ENCODE data around the gene PCSK7.

Gene PCSK7

GRCh38 chr11:117202386-117203068 lies 29.3 kb downstream of the PCSK7 start:
- H3K9me3 Mint-ChIP-seq = no peaks in the 10 kb centered on the region
- H3K27me3 Mint-ChIP-seq = no peaks in the 10 kb centered on the region
- no peak for DNase-seq (ENCODE audit: low spot score in 2 of 2)
- peaks cover 18% of the 10 kb centered on the region for H3K36me3 Mint-ChIP-seq
- no peak for ATAC-seq (ENCODE audit: low read depth)
- H3K4me1 Mint-ChIP-seq = peaks cover 13% of the 10 kb centered on the region
- H3K4me3 Mint-ChIP-seq = no peak overlapping the region
- H3K27ac Mint-ChIP-seq = peak overlapping the region; percentile 67

- H3K9me3 Mint-ChIP-seq = no peaks in the 10 kb centered on the region
- H3K27me3 Mint-ChIP-seq = no peaks in the 10 kb centered on the region
Observed at GRCh38 chr11:117201658-117202305, 30.1 kb downstream of the PCSK7 start.

GRCh38 chr11:117200813-117201657 lies 30.8 kb downstream of the PCSK7 start:
- Mint-ChIP-seq H3K9me3 (no peaks in the 10 kb centered on the region), H3K36me3 (peaks cover 22% of the 10 kb centered on the region), H3K4me1 (peaks cover 13% of the 10 kb centered on the region), H3K27ac (peak overlapping the region; percentile 36), H3K27me3 (no peaks in the 10 kb centered on the region), H3K4me3 (no peak overlapping the region)
- ATAC-seq (ENCODE audit: low read depth) (no peak), DNase-seq (ENCODE audit: low spot score in 2 of 2) (no peak)

More at GRCh38 chr11:117201658-117202305, 30.1 kb downstream of the PCSK7 start:
- DNase-seq (ENCODE audit: low spot score in 2 of 2) = no peak
- peaks cover 22% of the 10 kb centered on the region for H3K36me3 Mint-ChIP-seq
- no peak overlapping the region for H3K27ac Mint-ChIP-seq
- no peak overlapping the region for H3K4me3 Mint-ChIP-seq
- H3K4me1 Mint-ChIP-seq = peaks cover 13% of the 10 kb centered on the region
- no peak for ATAC-seq (ENCODE audit: low read depth)

- Mint-ChIP-seq H3K27ac (peak overlapping the region; percentile 36), H3K4me3 (no peak overlapping the region), H3K4me1 (peaks cover 16% of the 10 kb centered on the region), H3K9me3 (no peaks in the 10 kb centered on the region), H3K36me3 (peaks cover 27% of the 10 kb centered on the region), H3K27me3 (no peaks in the 10 kb centered on the region)
- no peak for ATAC-seq (ENCODE audit: low read depth)
- no peak for DNase-seq (ENCODE audit: low spot score in 2 of 2)
Observed at GRCh38 chr11:117199916-117200812, 31.7 kb downstream of the PCSK7 start.

- no peak for DNase-seq (ENCODE audit: low spot score in 2 of 2)
- peaks cover 18% of the 10 kb centered on the region for H3K4me1 Mint-ChIP-seq
- no peaks in the 10 kb centered on the region for H3K27me3 Mint-ChIP-seq
Observed at GRCh38 chr11:117199053-117199915, 32.6 kb downstream of the PCSK7 start, which contains the start of gene TAGLN. TAGLN (plus strand) TSS chr11:117199370; CDS start chr11:117203014, 3,644 bp downstream.

GRCh38 chr11:117198613-117199012 lies 33.3 kb downstream of the PCSK7 start:
- peaks cover 26% of the 10 kb centered on the region for H3K36me3 Mint-ChIP-seq
- H3K4me1 Mint-ChIP-seq = peaks cover 18% of the 10 kb centered on the region

More at GRCh38 chr11:117199053-117199915, 32.6 kb downstream of the PCSK7 start, which contains the start of gene TAGLN:
- Mint-ChIP-seq H3K4me3 (no peak within 1 kb of the TSS), H3K36me3 (peaks cover 29% of the 10 kb centered on the region), H3K9me3 (no peaks in the 10 kb centered on the region), H3K27ac (peak within 1 kb of the TSS; percentile 11)
- no peak for ATAC-seq (ENCODE audit: low read depth)

GRCh38 chr11:117197516-117198456 lies 34.1 kb downstream of the PCSK7 start:
- Mint-ChIP-seq H3K9me3 (no peaks in the 10 kb centered on the region), H3K27ac (peak overlapping the region; percentile 9)

More at GRCh38 chr11:117198613-117199012, 33.3 kb downstream of the PCSK7 start:
- no peak for ATAC-seq (ENCODE audit: low read depth)
- no peak for DNase-seq (ENCODE audit: low spot score in 2 of 2)
- Mint-ChIP-seq H3K27ac (peak overlapping the region; percentile 9), H3K9me3 (no peaks in the 10 kb centered on the region), H3K27me3 (no peaks in the 10 kb centered on the region), H3K4me3 (no peak overlapping the region)

GRCh38 chr11:117197006-117197405 lies 34.9 kb downstream of the PCSK7 start:
- Mint-ChIP-seq H3K9me3 (no peaks in the 10 kb centered on the region), H3K27ac (peak overlapping the region; percentile 18), H3K4me1 (peaks cover 20% of the 10 kb centered on the region), H3K27me3 (no peaks in the 10 kb centered on the region), H3K36me3 (peaks cover 26% of the 10 kb centered on the region), H3K4me3 (no peak overlapping the region)
- ATAC-seq (ENCODE audit: low read depth) (no peak), DNase-seq (ENCODE audit: low spot score in 2 of 2) (no peak)

More at GRCh38 chr11:117197516-117198456, 34.1 kb downstream of the PCSK7 start:
- H3K4me1 Mint-ChIP-seq = peaks cover 20% of the 10 kb centered on the region
- DNase-seq (ENCODE audit: low spot score in 2 of 2) = no peak
- ATAC-seq (ENCODE audit: low read depth) = peak; percentile 14
- H3K27me3 Mint-ChIP-seq = no peaks in the 10 kb centered on the region
- peaks cover 24% of the 10 kb centered on the region for H3K36me3 Mint-ChIP-seq
- no peak overlapping the region for H3K4me3 Mint-ChIP-seq

GRCh38 chr11:117195761-117196160 lies 36.1 kb downstream of the PCSK7 start:
- Mint-ChIP-seq H3K27ac (peak overlapping the region; percentile 18), H3K27me3 (no peaks in the 10 kb centered on the region), H3K4me1 (peaks cover 15% of the 10 kb centered on the region), H3K9me3 (no peaks in the 10 kb centered on the region), H3K36me3 (peaks cover 29% of the 10 kb centered on the region), H3K4me3 (no peak overlapping the region)
- no peak for DNase-seq (ENCODE audit: low spot score in 2 of 2)
- no peak for ATAC-seq (ENCODE audit: low read depth)

- peak overlapping the region; percentile 11 for H3K27ac Mint-ChIP-seq
- peaks cover 32% of the 10 kb centered on the region for H3K36me3 Mint-ChIP-seq
- no peak for ATAC-seq (ENCODE audit: low read depth)
- H3K4me3 Mint-ChIP-seq = no peak overlapping the region
- H3K27me3 Mint-ChIP-seq = no peaks in the 10 kb centered on the region
- peaks cover 18% of the 10 kb centered on the region for H3K4me1 Mint-ChIP-seq
- no peaks in the 10 kb centered on the region for H3K9me3 Mint-ChIP-seq
- DNase-seq (ENCODE audit: low spot score in 2 of 2) = no peak
Observed at GRCh38 chr11:117195258-117195657, 36.6 kb downstream of the PCSK7 start.

GRCh38 chr11:117194267-117194666 lies 37.6 kb downstream of the PCSK7 start:
- Mint-ChIP-seq H3K27me3 (no peaks in the 10 kb centered on the region), H3K9me3 (no peaks in the 10 kb centered on the region), H3K27ac (peak overlapping the region; percentile 50), H3K4me1 (peaks cover 25% of the 10 kb centered on the region), H3K36me3 (peaks cover 34% of the 10 kb centered on the region), H3K4me3 (no peak overlapping the region)
- ATAC-seq (ENCODE audit: low read depth) (no peak), DNase-seq (ENCODE audit: low spot score in 2 of 2) (no peak)

Data from memory B cell (primary cell).